ENCODE measurements around the gene GRM8. TPM values are rescaled to one million over a fixed set of nuclear protein-coding genes. Genes with fewer than 3 reads are reported as not detected.

The GRM8 gene
- total and polyA plus RNA-seq, 9 of the 15 experiments (the other 6 are each of a cell fraction or from before 2014, with no cell fraction given), result 0.13 TPM; not detected in 7

DNA sequence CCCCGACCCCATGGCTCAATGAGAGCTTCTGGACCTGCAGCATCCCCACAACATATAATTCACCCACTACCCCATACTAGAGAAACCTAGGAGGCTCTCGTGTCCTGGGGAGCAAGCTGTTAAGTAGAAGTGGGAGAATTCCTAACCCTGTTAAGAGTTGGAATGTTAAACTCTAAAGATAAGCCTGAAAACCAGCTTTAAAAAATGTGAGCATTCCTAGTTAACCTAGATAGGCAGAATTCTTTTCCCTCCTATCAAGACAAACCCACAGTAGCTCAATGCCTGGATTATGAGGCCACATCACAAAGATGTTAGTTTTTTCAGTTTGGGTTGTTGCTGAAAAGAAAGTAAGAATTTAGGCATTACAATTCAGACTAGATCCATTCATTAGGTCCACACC is 42.9 kb downstream of the GRM8 start:
- in situ Hi-C loops (cut with MboI) (no loop called here), intact Hi-C loops (cut with micrococcal nuclease) (no loop called here)
- no peaks in the 10 kb centered on the region for H3K9me1 ChIP-seq (ENCODE audit: control insufficient read depth, insufficient read depth, low read length)
- no peaks in the 10 kb centered on the region for H3K36me3 ChIP-seq (ENCODE audit: control insufficient read depth, insufficient read depth, low read length)
- no peak overlapping the region for H3K9ac ChIP-seq (ENCODE audit: insufficient read depth in 1 of 2, low read depth in 2 of 2, low read length in 2 of 2)
- H2AFZ ChIP-seq (ENCODE audit: low read depth, low read length), result no peak overlapping the region
- H3K4me3 ChIP-seq, result no peak overlapping the region
- 0% methylated on average over 2 of the region's 2 CpGs for WGBS (ENCODE audit: insufficient coverage, low coverage, missing lambda C conversion rate)
- H3K27me3 ChIP-seq (ENCODE audit: control insufficient read depth in 2 of 2, insufficient read depth in 2 of 2, low read length in 2 of 2), result no peaks in the 10 kb centered on the region
- ChIA-PET POLR2A (no interaction called here), CTCF (ENCODE audit: low intra/inter-chr PET ratio) (no interaction called here)
- H4K20me1 ChIP-seq (replicated peaks; ENCODE audit: control insufficient read depth, insufficient read depth, low read length), result no peaks in the 10 kb centered on the region
- H3K79me2 ChIP-seq (ENCODE audit: control insufficient read depth, insufficient read depth, low read length), result no peaks in the 10 kb centered on the region
- no peak for DNase-seq (ENCODE audit: extremely low read depth in 1 of 4, low spot score in 3 of 4)
- BruUV-seq (replicated peaks), result no TSS peak
- H3K9me3 ChIP-seq (replicated peaks; ENCODE audit: control insufficient read depth, insufficient read depth, low read depth, low read length), result no peaks in the 10 kb centered on the region
- H3K4me2 ChIP-seq (ENCODE audit: insufficient read depth, low read length), result no peak overlapping the region
- no peak for FAIRE-seq
- no peak for ATAC-seq
- no peak for TF ChIP-seq SMAD4 (CRISPR knock-in tag; conservative IDR thresholded peaks at IDR 0.05)
- TF ChIP-seq, protein P1, sequence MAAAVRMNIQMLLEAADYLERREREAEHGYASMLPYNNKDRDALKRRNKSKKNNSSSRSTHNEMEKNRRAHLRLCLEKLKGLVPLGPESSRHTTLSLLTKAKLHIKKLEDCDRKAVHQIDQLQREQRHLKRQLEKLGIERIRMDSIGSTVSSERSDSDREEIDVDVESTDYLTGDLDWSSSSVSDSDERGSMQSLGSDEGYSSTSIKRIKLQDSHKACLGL (CRISPR knock-in tag; IDR thresholded peaks at IDR 0.05; ENCODE audit: borderline replicate concordance, poor library complexity, severe bottlenecking), result no peak
- TF ChIP-seq, protein P2, sequence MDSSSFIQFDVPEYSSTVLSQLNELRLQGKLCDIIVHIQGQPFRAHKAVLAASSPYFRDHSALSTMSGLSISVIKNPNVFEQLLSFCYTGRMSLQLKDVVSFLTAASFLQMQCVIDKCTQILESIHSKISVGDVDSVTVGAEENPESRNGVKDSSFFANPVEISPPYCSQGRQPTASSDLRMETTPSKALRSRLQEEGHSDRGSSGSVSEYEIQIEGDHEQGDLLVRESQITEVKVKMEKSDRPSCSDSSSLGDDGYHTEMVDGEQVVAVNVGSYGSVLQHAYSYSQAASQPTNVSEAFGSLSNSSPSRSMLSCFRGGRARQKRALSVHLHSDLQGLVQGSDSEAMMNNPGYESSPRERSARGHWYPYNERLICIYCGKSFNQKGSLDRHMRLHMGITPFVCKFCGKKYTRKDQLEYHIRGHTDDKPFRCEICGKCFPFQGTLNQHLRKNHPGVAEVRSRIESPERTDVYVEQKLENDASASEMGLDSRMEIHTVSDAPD (CRISPR knock-in tag; IDR thresholded peaks at IDR 0.05), result no peak
- no peak for TF ChIP-seq NR3C1 (CRISPR knock-in tag; IDR thresholded peaks at IDR 0.05)
- no peak for TF ChIP-seq ZNF766 (CRISPR knock-in tag; conservative IDR thresholded peaks at IDR 0.05)
- TF ChIP-seq EZH2 (IDR thresholded peaks at IDR 0.05; ENCODE audit: borderline replicate concordance, low read depth, low read length), result no peak
- TF ChIP-seq MCM3 (IDR thresholded peaks at IDR 0.05), result no peak
- no peak for TF ChIP-seq SRSF7 (optimal IDR thresholded peaks at IDR 0.05; ENCODE audit: low read depth, low read length)
- TF ChIP-seq ILK (tag; IDR thresholded peaks at IDR 0.05; ENCODE audit: borderline replicate concordance, low read depth), result no peak
- TF ChIP-seq, protein P3, sequence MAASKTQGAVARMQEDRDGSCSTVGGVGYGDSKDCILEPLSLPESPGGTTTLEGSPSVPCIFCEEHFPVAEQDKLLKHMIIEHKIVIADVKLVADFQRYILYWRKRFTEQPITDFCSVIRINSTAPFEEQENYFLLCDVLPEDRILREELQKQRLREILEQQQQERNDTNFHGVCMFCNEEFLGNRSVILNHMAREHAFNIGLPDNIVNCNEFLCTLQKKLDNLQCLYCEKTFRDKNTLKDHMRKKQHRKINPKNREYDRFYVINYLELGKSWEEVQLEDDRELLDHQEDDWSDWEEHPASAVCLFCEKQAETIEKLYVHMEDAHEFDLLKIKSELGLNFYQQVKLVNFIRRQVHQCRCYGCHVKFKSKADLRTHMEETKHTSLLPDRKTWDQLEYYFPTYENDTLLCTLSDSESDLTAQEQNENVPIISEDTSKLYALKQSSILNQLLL (CRISPR knock-in tag; IDR thresholded peaks at IDR 0.05; ENCODE audit: borderline replicate concordance), result no peak
- H3K4me1 ChIP-seq (replicated peaks in 1 of 2; ENCODE audit: control insufficient read depth in 2 of 2, insufficient read depth in 2 of 2, low read length in 2 of 2), result no peaks in the 10 kb centered on the region
- no peak overlapping the region for H3K27ac ChIP-seq (ENCODE audit: extremely low read depth, low read depth, low read length)

All from K562 (cell line).